CD4-positive, CD25-positive, alpha-beta regulatory T cell (primary cell): ENCODE results near the gene PLEKHA1. TPM values are rescaled to one million over a fixed set of nuclear protein-coding genes. Genes with fewer than 3 reads are reported as not detected.

ENCODE experiments used
- ATAC-seq, 2 donors: fragments of 150-1000 bp; cut with Tn5 transposase; one replicate each; pipeline ENCODE4 v1.10.0; 2021; ENCODE audit warnings: low read depth in 2 of 2, moderate number of reproducible peaks in 2 of 2, moderate library complexity in 1 of 2
- DNase-seq, 3 donors: peaks; one replicate each; pipeline versions ENCODE4 v3.0.0 to v3.0.0-alpha.2; 2012 to 2022; ENCODE audit warnings: mixed read lengths in 1 of 3
- H3K27ac ChIP-seq: one replicate; pipeline ENCODE4 v1.7.0; 2013; ENCODE audit warnings: mild to moderate bottlenecking, low read length; ENCODE audit not compliant: insufficient read depth, poor library complexity, severe bottlenecking
- H3K27me3 ChIP-seq: one replicate; pipeline ENCODE4 v1.7.0; 2013; ENCODE audit warnings: low read length; ENCODE audit not compliant: control insufficient read depth, insufficient read depth
- H3K36me3 ChIP-seq: one replicate; pipeline ENCODE4 v1.7.0; 2013; ENCODE audit warnings: mild to moderate bottlenecking, low read length, moderate library complexity; ENCODE audit not compliant: control insufficient read depth, insufficient read depth
- H3K4me1 ChIP-seq: 2 replicates; pipeline ENCODE4 v1.7.0; 2013; ENCODE audit warnings: mild to moderate bottlenecking, low read length; ENCODE audit not compliant: insufficient read depth, control insufficient read depth, poor library complexity, severe bottlenecking
- H3K4me3 ChIP-seq: one replicate; pipeline ENCODE4 v1.7.0; 2013; ENCODE audit warnings: low read depth, mild to moderate bottlenecking, low read length, moderate library complexity
- H3K9me3 ChIP-seq, 2 experiments: 1 replicate in 1 of 2; 2 replicates in 1 of 2; pipeline ENCODE4 v1.7.0; 2013; ENCODE audit warnings: low read length in 2 of 2, mild to moderate bottlenecking in 1 of 2, moderate library complexity in 1 of 2; ENCODE audit not compliant: control insufficient read depth in 2 of 2
- H3K27ac Mint-ChIP-seq, 3 donors: one replicate each; pipeline ENCODE4 v1.8.0; 2020 to 2022; ENCODE audit warnings: mild to moderate bottlenecking in 3 of 3, mixed read lengths in 3 of 3, moderate library complexity in 2 of 3
- H3K27me3 Mint-ChIP-seq: one replicate; pipeline ENCODE4 v1.8.0; 2022; ENCODE audit warnings: mild to moderate bottlenecking, mixed read lengths
- H3K36me3 Mint-ChIP-seq: one replicate; pipeline ENCODE4 v1.8.0; 2020; ENCODE audit warnings: mixed read lengths
- H3K4me1 Mint-ChIP-seq, 4 donors: one replicate each; pipeline ENCODE4 v1.8.0; 2020 to 2022; ENCODE audit warnings: mixed read lengths in 4 of 4, mild to moderate bottlenecking in 1 of 4
- H3K4me3 Mint-ChIP-seq, 4 donors: one replicate each; pipeline ENCODE4 v1.8.0; 2020 to 2022; ENCODE audit warnings: mild to moderate bottlenecking in 4 of 4, mixed read lengths in 4 of 4, moderate library complexity in 3 of 4
- H3K9me3 Mint-ChIP-seq, 7 donors: one replicate each; pipeline ENCODE4 v1.8.0; 2020 to 2022; ENCODE audit warnings: mixed read lengths in 7 of 7, mild to moderate bottlenecking in 3 of 7, moderate library complexity in 2 of 7
- polyA plus RNA-seq, 4 donors: library from polyadenylated mRNA; unstranded; fragments of 300-500 nt; fragmentation: Illumina TruSeq; gene quantifications; one replicate each; pipeline ENCODE4 v1.2.3, GENCODE V29; 2021
- total RNA-seq: library from RNA; stranded (reverse); gene quantifications from one replicate; pipeline ENCODE4 v1.2.3, GENCODE V29; 2022

Gene PLEKHA1
- total and polyA plus RNA-seq, 5 donors from 2014 or later, result 35.9 to 112 (median 88.7) TPM

- peaks cover 5% of the 10 kb centered on the region for H3K4me1 ChIP-seq
- H3K4me3 ChIP-seq, result no peak overlapping the region
- DNase-seq (peak; percentile 39 to 76 (median 72)), ATAC-seq (peak; percentile 66 to 69)
- Mint-ChIP-seq H3K4me1 (peaks cover 6 to 11% (median 9%) of the 10 kb centered on the region in 4 donors), H3K27ac (peak overlapping the region; percentile 56 to 78 (median 77)), H3K9me3 (peaks cover 0 to 2% (median 0%) of the 10 kb centered on the region in 7 donors), H3K4me3 (no peak overlapping the region), H3K27me3 (peaks cover 8% of the 10 kb centered on the region), H3K36me3 (no peaks in the 10 kb centered on the region)
- H3K27ac ChIP-seq, result no peak overlapping the region
- H3K9me3 ChIP-seq, result no peaks in the 10 kb centered on the region
- H3K27me3 ChIP-seq, result no peaks in the 10 kb centered on the region
- H3K36me3 ChIP-seq, result no peaks in the 10 kb centered on the region
Measured at GRCh38 chr10:122342293-122343134, 32.0 kb upstream of the PLEKHA1 start.

- DNase-seq, result no peak
- H3K9me3 Mint-ChIP-seq, result peaks cover 0 to 2% (median 0%) of the 10 kb centered on the region in 7 donors
- peaks cover under 1% of the 10 kb centered on the region for H3K27me3 Mint-ChIP-seq
- no peak overlapping the region for H3K4me3 Mint-ChIP-seq
- H3K4me3 ChIP-seq, result no peak overlapping the region
- H3K4me1 Mint-ChIP-seq, result peaks cover 6 to 11% (median 9%) of the 10 kb centered on the region in 4 donors
- peaks cover 5% of the 10 kb centered on the region for H3K4me1 ChIP-seq
- H3K27ac ChIP-seq, result no peak overlapping the region
- no peaks in the 10 kb centered on the region for H3K27me3 ChIP-seq
- no peaks in the 10 kb centered on the region for H3K9me3 ChIP-seq
- H3K27ac Mint-ChIP-seq, result peak overlapping the region in 1 of 3 donors; percentile 56
- ATAC-seq, result no peak
- no peaks in the 10 kb centered on the region for H3K36me3 ChIP-seq
- no peaks in the 10 kb centered on the region for H3K36me3 Mint-ChIP-seq
Measured at GRCh38 chr10:122343135-122343800, 31.2 kb upstream of the PLEKHA1 start.

GRCh38 chr10:122343936-122344335 lies 30.6 kb upstream of the PLEKHA1 start:
- Mint-ChIP-seq H3K27ac (no peak overlapping the region), H3K27me3 (no peaks in the 10 kb centered on the region), H3K4me3 (no peak overlapping the region), H3K36me3 (no peaks in the 10 kb centered on the region), H3K4me1 (peaks cover 6 to 11% (median 9%) of the 10 kb centered on the region in 4 donors), H3K9me3 (peaks cover 0 to 2% (median 0%) of the 10 kb centered on the region in 7 donors)
- H3K4me3 ChIP-seq, result no peak overlapping the region
- H3K27ac ChIP-seq, result no peak overlapping the region
- DNase-seq (no peak), ATAC-seq (no peak)
- no peaks in the 10 kb centered on the region for H3K9me3 ChIP-seq
- no peaks in the 10 kb centered on the region for H3K27me3 ChIP-seq
- H3K36me3 ChIP-seq, result no peaks in the 10 kb centered on the region
- H3K4me1 ChIP-seq, result peaks cover 5% of the 10 kb centered on the region

GRCh38 chr10:122344741-122345258 lies 29.7 kb upstream of the PLEKHA1 start:
- Mint-ChIP-seq H3K4me1 (peaks cover 6 to 11% (median 9%) of the 10 kb centered on the region in 4 donors), H3K36me3 (no peaks in the 10 kb centered on the region), H3K27ac (peak overlapping the region in 2 of 3 donors; percentile 48), H3K27me3 (no peaks in the 10 kb centered on the region), H3K4me3 (no peak overlapping the region), H3K9me3 (peaks cover 0 to 2% (median 0%) of the 10 kb centered on the region in 7 donors)
- peaks cover 5% of the 10 kb centered on the region for H3K4me1 ChIP-seq
- H3K4me3 ChIP-seq, result no peak overlapping the region
- H3K27ac ChIP-seq, result no peak overlapping the region
- no peak for ATAC-seq
- no peaks in the 10 kb centered on the region for H3K9me3 ChIP-seq
- no peak for DNase-seq
- H3K36me3 ChIP-seq, result no peaks in the 10 kb centered on the region
- H3K27me3 ChIP-seq, result no peaks in the 10 kb centered on the region

- Mint-ChIP-seq H3K9me3 (peaks cover 0 to 2% (median 0%) of the 10 kb centered on the region in 7 donors), H3K27me3 (no peaks in the 10 kb centered on the region), H3K27ac (peak overlapping the region in 1 of 3 donors; percentile 95), H3K4me1 (peaks cover 6 to 11% (median 10%) of the 10 kb centered on the region in 4 donors), H3K4me3 (no peak overlapping the region), H3K36me3 (no peaks in the 10 kb centered on the region)
- Histone ChIP-seq H3K4me3 (no peak overlapping the region), H3K36me3 (no peaks in the 10 kb centered on the region), H3K4me1 (peaks cover 5% of the 10 kb centered on the region), H3K27me3 (no peaks in the 10 kb centered on the region), H3K9me3 (no peaks in the 10 kb centered on the region), H3K27ac (no peak overlapping the region)
- ATAC-seq, result no peak
- DNase-seq, result no peak
Measured at GRCh38 chr10:122346326-122346950, 28.1 kb upstream of the PLEKHA1 start.

- Mint-ChIP-seq H3K4me3 (no peak overlapping the region), H3K27ac (peak overlapping the region in 1 of 3 donors; percentile 20), H3K36me3 (no peaks in the 10 kb centered on the region), H3K27me3 (no peaks in the 10 kb centered on the region), H3K9me3 (peaks cover 0 to 2% (median 0%) of the 10 kb centered on the region in 7 donors), H3K4me1 (peaks cover 5 to 8% (median 6%) of the 10 kb centered on the region in 4 donors)
- no peak overlapping the region for H3K4me3 ChIP-seq
- peaks cover 3% of the 10 kb centered on the region for H3K4me1 ChIP-seq
- H3K27ac ChIP-seq, result no peak overlapping the region
- no peaks in the 10 kb centered on the region for H3K9me3 ChIP-seq
- no peaks in the 10 kb centered on the region for H3K27me3 ChIP-seq
- no peak for DNase-seq
- ATAC-seq, result no peak
- H3K36me3 ChIP-seq, result no peaks in the 10 kb centered on the region
Measured at GRCh38 chr10:122347170-122347841, 27.2 kb upstream of the PLEKHA1 start.

GRCh38 chr10:122348512-122348911 lies 26.0 kb upstream of the PLEKHA1 start:
- Histone ChIP-seq H3K4me3 (no peak overlapping the region), H3K4me1 (no peaks in the 10 kb centered on the region), H3K36me3 (no peaks in the 10 kb centered on the region), H3K27ac (no peak overlapping the region), H3K27me3 (no peaks in the 10 kb centered on the region), H3K9me3 (no peaks in the 10 kb centered on the region)
- Mint-ChIP-seq H3K9me3 (peaks cover 0 to 2% (median 0%) of the 10 kb centered on the region in 7 donors), H3K4me1 (peaks cover 0 to 2% (median 0%) of the 10 kb centered on the region in 4 donors), H3K36me3 (no peaks in the 10 kb centered on the region), H3K27me3 (peaks cover 1% of the 10 kb centered on the region), H3K4me3 (no peak overlapping the region), H3K27ac (no peak overlapping the region)
- DNase-seq, result no peak
- no peak for ATAC-seq
